HG02623 (cell line): ENCODE measurements around the gene SCMH1.

Experiments
- ATAC-seq: cut with Tn5 transposase; IDR thresholded peaks from one replicate; pipeline ENCODE4 v1.9.1; 2021; ENCODE audit warnings: moderate library complexity; ENCODE audit not compliant: unreplicated experiment

SCMH1 gene

DNA sequence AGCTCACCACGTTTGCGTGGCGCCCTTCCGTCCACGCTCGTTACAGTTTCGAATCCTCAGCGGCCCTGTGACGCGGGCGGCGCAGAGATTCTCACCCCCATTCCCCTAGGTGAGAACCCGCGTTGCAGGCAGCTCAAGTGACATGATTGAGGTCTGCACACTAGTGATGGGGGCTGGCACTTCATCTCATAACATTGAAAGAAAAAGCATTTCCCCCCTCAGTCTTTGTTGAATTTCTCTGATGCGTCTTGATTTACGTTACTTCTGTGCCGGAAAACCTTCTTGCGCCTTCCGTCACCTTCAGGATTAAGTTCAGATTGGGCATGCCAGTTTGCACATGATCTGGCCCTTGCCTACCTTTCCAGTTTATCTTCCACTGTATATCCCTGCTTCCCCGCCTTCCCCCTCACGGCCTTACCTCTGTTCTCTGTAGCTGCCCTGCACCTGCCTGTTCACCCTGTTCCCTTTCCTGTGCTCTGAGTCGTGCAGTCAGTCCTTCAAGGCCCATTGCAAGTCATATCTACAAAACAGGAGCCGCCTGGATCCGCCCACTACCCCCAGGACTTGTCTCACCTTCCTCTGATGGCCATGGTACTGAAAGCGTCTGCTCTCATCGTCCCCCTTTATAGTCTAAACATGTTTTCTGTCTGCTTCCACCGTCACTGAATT, 261.5 kb downstream of the SCMH1 start:
- ATAC-seq, result peak; percentile 5

DNA sequence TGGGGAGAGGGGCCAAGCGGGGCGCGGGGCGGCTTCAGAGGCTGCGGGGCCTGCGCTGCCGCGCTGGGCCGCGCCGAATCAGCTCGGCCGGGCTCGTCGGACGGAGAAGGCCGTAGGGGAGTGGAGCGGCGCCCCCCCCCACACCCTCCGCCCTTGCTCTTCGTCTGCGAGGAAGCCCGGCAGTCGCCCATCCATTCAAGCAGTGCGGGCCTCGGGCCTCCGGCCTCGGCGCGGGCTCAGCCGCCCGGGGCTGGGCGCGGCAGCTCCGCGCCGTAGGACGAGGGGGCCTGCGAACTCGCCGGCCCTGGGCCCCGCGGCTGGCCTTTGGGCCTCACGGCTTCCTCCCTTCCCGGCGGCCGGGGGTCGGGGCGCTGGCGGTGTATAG, 262.0 kb downstream of the SCMH1 start:
- ATAC-seq, result peak; percentile 19

DNA sequence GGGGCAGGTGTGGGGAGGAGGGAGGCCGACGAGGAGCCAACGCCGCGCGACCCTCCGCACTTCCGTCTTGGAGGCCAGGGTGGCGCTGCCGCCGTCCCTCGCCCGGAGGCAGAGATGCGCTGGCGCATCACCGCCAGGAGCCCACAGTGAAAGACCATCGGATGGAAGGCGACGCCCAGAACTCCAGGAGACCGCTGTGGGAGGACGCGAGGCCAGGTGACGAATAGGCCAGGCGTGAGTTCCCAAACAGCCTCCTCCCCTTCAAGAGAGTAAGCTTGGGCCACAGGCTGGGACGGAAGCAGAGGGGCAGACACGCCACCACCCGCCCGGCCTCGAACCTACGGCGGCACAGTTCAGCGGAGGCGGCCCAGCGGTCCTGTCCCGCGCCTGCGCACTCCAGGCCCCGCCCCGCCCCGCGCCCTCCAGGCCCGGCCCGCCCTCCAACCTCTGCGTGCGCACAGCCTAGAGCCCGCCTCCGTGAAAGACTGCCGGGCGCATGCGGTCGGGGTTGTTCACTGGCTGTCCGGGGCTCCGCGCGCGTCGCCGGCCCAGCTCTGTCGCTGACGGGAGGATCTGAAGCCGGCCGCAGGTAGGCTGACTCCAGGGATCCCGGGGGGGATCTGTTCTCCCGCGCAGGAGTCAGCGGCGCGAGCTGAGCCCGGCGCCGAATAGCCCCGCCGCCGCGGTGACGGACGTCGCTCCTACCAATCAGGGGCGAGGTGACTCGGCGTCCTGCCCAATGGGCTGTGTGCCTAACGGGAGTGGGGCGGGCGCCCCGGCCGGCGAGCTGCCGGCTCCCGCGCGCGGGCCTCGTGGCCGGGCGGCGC, 262.7 kb downstream of the SCMH1 start, which contains the start of gene CTPS1:
Gene CTPS1, plus strand, starts transcription at position 456 of the 827 bp plus-strand sequence. CDS start 3,595 bp downstream, outside the sequence.
- peak; percentile 88 for ATAC-seq

DNA sequence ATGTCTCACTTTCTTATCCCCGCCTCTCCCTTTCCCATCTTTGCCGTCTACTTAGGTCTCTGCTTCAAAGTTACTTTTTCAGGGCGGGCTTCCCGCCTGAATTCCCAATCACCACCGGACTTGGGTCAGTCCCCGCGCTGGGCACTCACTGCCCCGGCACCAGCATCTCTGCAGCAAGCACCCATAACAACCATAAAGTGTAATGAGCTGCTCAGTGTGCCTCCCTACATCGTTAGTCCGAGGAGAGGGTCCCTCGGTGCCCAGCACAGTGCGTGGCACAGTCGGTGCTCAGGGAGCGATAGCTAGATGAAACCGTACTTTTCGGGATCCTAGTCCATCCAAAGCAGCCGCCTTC, 263.2 kb downstream of the SCMH1 start:
- no peak for ATAC-seq

DNA sequence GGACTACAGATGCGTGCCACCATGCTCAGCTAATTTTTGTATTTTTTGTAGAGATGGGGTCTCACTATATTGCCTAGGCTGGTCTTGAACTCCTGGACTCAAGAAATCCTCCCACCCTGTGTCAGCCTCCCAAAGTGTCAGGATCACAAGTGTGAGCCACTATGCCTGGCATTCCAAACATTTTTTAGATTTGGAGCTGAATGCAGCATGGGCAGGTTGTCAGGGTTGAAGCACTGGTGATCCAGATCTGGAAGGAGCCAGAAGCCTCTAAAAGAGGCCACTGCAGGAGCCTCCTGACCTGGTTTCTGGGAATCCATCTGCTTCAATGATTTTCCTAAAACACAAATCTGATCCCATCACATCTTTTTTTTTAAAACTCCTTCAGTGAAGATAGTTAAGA, 264.4 kb downstream of the SCMH1 start:
- ATAC-seq, result no peak
